Ramos (cell line): Measurements from ENCODE around the gene NME1.

ENCODE experiments used
- in situ Hi-C: fragments of 300-500 bp; cut with MboI; formaldehyde crosslinking; loops from one replicate; pipeline ENCODE4 v1.14.3; 2022; ENCODE audit warnings: low sequenced_read_pairs; ENCODE audit not compliant: unreplicated experiment

NME1 gene

GRCh38 chr17:51144266-51145022 lies 8.9 kb upstream of the NME1 start:
- in situ Hi-C loops = no loop called here

GRCh38 chr17:51147650-51148049 lies 5.7 kb upstream of the NME1 start:
- in situ Hi-C loops = no loop called here

- in situ Hi-C loops = no loop called here
Measured at GRCh38 chr17:51149163-51149562, 4.2 kb upstream of the NME1 start.

- in situ Hi-C loops = loop anchor here (10.0 to 25.0 kb wide), 2 partner anchors 146 to 289 kb away; partner anchors contain the start of gene TOB1
Measured at GRCh38 chr17:51150932-51151331, 2.4 kb upstream of the NME1 start.

- in situ Hi-C loops = loop anchor here (10.0 to 25.0 kb wide), 2 partner anchors 148 to 290 kb away; partner anchors contain the start of gene TOB1
Measured at GRCh38 chr17:51152766-51153209, 571 bp upstream of the NME1 start.

GRCh38 chr17:51154176-51154575 lies 817 bp downstream of the NME1 start:
- in situ Hi-C loops = loop anchor here (10.0 to 25.0 kb wide), 2 partner anchors 149 to 292 kb away; partner anchors contain the start of gene TOB1

GRCh38 chr17:51155416-51155815 lies 2.1 kb downstream of the NME1 start:
- in situ Hi-C loops = loop anchor here (10.0 to 25.0 kb wide), 2 partner anchors 151 to 293 kb away; partner anchors contain the start of gene TOB1

GRCh38 chr17:51159604-51160003 lies 6.2 kb downstream of the NME1 start:
- in situ Hi-C loops = loop anchor here (10.0 to 25.0 kb wide), 2 partner anchors 155 to 297 kb away; partner anchors contain the start of gene TOB1

GRCh38 chr17:51161541-51161940 lies 8.2 kb downstream of the NME1 start:
- in situ Hi-C loops = loop anchor here (25.0 kb wide), 1 partner anchor 299 kb away; the partner anchor contains the start of gene TOB1

GRCh38 chr17:51164911-51165679 lies 11.7 kb downstream of the NME1 start:
- in situ Hi-C loops = loop anchor here (25.0 kb wide), 1 partner anchor 303 kb away; the partner anchor contains the start of gene TOB1

GRCh38 chr17:51165680-51166197 lies 12.4 kb downstream of the NME1 start:
- in situ Hi-C loops = loop anchor here (25.0 kb wide), 1 partner anchor 303 kb away; the partner anchor contains the start of gene TOB1

- in situ Hi-C loops = loop anchor here (25.0 kb wide), 1 partner anchor 304 kb away; the partner anchor contains the start of gene TOB1
Measured at GRCh38 chr17:51166198-51166986, 13.0 kb downstream of the NME1 start, which contains the start of gene NME2. Gene NME2 (plus strand): TSS chr17:51166411. CDS start chr17:51166831, 420 bp downstream.

- in situ Hi-C loops = loop anchor here (25.0 kb wide), 1 partner anchor 305 kb away; the partner anchor contains the start of gene TOB1
Measured at GRCh38 chr17:51166987-51167931, 13.9 kb downstream of the NME1 start.

- in situ Hi-C loops = loop anchor here (25.0 kb wide), 1 partner anchor 307 kb away; the partner anchor contains the start of gene TOB1
Measured at GRCh38 chr17:51169340-51169739, 16.0 kb downstream of the NME1 start.

- in situ Hi-C loops = loop anchor here (25.0 kb wide), 1 partner anchor 308 kb away; the partner anchor contains the start of gene TOB1
Measured at GRCh38 chr17:51170736-51171135, 17.4 kb downstream of the NME1 start.

- in situ Hi-C loops = loop anchor here (25.0 kb wide), 1 partner anchor 310 kb away; the partner anchor contains the start of gene TOB1
Measured at GRCh38 chr17:51172030-51172429, 18.7 kb downstream of the NME1 start.

- in situ Hi-C loops = no loop called here
Measured at GRCh38 chr17:51180486-51180885, 27.1 kb downstream of the NME1 start.

- in situ Hi-C loops = no loop called here
Measured at GRCh38 chr17:51184124-51184523, 30.8 kb downstream of the NME1 start.
